GM19467 (cell line): ENCODE data around the gene DDX49.

Experiments used
- ATAC-seq: cut with Tn5 transposase; IDR thresholded peaks from one replicate; pipeline ENCODE4 v1.9.1; 2021; ENCODE audit warnings: mild to moderate bottlenecking, moderate library complexity; ENCODE audit not compliant: unreplicated experiment

Gene DDX49

DNA sequence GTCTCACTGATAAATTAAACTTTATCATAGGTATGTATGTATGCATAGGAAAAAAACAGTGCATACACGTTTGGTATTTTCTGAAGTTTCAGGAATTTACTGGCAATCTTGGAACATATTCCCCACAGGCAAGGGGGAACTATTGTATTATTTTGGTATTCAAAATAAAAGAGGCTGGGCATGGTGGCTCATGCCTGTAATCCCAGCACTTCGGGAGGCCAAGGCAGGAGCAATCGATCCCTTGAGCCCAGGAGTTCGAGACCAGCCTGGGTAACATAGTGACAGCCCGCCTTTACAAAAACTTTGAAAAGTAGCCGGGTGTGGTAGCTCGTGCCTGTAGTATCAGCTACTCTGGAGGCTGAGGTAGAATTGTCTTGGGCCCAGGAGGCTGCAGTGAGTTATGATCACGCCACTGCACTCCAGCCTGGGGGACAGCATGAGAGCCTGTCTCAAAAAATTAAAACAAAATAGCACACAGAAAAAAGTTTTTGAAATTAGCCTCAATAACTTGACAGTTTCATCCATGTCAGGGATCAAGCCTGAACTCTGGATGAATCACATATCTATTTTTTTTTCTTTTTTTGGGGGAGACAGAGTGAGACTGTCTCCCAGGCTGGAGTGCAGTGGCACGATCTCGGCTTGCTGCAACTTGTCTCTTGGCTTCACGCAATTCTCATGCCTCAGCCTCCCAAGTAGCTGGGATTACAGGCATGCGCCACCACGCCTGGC lies 50.6 kb downstream of the DDX49 start:
- ATAC-seq: no peak

- no peak for ATAC-seq
Observed at GRCh38 chr19:18972301-18972811, 52.8 kb downstream of the DDX49 start.

- no peak for ATAC-seq
Observed at GRCh38 chr19:18972851-18973250, 53.3 kb downstream of the DDX49 start.

DNA sequence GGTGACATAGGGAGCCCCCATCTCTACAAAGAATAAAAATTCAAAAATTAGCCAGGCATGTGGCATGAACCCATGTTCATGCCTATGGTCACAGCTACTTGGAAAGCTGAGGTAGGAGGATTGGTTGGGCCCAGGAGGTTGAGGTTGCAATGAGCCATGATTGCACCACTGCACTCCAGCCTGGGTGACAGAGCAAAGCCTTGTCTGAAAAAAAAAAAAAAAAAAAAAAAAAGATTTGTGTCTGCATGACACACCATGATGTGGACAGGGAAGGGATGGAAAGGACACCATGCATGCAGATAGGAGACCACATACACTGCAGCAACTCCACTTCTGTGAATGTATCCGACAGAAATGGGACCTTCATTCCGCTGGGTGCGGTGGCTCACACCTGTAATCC lies 55.5 kb downstream of the DDX49 start:
- no peak for ATAC-seq

GRCh38 chr19:18975869-18976268 lies 56.4 kb downstream of the DDX49 start:
- no peak for ATAC-seq
